Stimulated activated CD4-positive, alpha-beta T cell treated with anti-CD3 and anti-CD28 coated beads, Interleukin-12 subunit alpha, Interleukin-12 subunit beta, amount 100 ng/mL, for 48 hours (primary cell): ENCODE measurements around the gene RPL31.
A peak's percentile ranks its signal among the peaks of the same experiment; 100 is the strongest.

Experiments used
- DNase-seq, 3 donors: peaks; one replicate each; pipeline ENCODE4 v3.0.0-alpha.2; 2020; ENCODE audit warnings: low read depth in 2 of 3, low spot score in 1 of 3

Gene RPL31

GRCh38 chr2:100993294-100993693 lies 8.8 kb upstream of the RPL31 start:
- DNase-seq, result no peak

DNA sequence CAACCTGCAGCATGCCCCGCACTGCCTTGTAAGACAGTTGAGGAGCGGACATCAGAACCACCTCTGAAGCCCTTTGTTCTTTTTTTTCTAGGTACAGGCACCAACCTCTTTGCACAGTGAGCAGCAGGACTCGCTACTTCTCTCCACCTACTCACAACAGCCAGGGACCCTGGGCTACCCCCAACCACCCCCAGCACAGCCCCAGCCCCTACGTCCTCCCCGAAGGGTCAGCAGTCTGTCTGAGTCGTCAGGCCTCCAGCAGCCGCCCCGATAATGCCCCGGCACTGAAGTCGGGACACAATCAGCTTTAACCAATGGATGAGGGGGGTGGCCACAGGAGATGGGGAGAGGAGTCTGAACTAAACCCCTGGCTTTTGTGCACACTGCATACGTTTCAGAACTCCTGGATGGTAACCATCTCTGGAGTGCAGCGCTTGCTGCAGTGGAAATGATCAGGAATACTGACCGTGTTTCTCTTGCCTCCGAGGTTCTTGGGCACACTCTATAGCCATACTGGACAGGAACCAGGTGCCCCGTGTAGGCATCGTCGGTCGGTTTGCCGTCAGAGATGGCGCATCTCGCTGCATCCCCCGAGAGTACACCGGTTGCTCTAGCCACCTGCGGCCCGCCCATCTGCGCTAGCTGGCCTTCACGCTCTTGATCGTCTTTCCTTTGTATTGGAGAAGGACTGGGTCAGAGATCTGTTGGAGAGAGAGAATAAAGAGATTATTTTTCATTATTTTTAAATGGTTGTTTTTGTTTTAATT lies 6.6 kb upstream of the RPL31 start:
- no peak for DNase-seq

DNA sequence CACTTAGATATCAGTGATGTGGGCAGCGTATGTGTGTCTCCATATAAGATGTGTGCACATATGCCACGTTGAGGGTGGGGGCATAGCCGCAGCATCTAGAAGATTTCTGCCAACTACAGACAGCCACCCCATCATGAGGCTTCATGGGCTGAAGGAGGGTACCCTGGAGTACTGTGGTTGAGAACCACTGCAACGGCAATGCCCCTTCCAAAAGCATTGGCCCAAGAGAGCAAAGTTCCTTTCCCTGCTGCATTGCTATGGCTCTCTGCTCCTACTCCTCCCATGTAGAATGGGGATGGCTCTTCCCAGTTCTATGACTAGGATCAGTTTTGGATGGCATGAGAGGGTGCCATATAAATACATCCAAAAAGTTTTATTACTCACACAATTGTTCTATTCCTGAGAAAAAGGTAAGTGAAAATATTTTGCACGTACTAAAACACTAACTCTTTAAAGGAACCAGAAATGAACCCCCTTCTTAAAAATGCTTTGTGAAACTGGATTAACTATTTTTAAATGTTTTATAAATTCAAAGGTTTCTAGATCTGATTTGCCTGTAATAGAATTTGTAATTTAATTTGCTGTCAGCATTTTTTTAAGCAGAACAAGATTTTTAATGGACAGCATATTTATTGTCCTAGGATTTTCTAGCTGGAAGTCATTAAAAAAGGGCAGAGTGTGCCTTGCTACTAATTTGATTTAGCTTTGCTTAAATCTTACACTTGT lies 4.4 kb upstream of the RPL31 start:
- no peak for DNase-seq

- no peak for DNase-seq
These were observed 3.9 kb upstream of the RPL31 start for GRCh38 chr2:100998235-100998573.

- DNase-seq, result no peak
These were observed 2.1 kb upstream of the RPL31 start for GRCh38 chr2:100999995-101000394.

GRCh38 chr2:101002562-101003277 lies 631 bp downstream of the RPL31 start:
- peak in 1 of 3 donors; percentile 37 for DNase-seq

GRCh38 chr2:101003278-101003775 lies 1.2 kb downstream of the RPL31 start:
- no peak for DNase-seq

GRCh38 chr2:101004620-101005325 lies 2.7 kb downstream of the RPL31 start:
- no peak for DNase-seq

GRCh38 chr2:101006065-101006715 lies 4.1 kb downstream of the RPL31 start:
- DNase-seq, result no peak

DNA sequence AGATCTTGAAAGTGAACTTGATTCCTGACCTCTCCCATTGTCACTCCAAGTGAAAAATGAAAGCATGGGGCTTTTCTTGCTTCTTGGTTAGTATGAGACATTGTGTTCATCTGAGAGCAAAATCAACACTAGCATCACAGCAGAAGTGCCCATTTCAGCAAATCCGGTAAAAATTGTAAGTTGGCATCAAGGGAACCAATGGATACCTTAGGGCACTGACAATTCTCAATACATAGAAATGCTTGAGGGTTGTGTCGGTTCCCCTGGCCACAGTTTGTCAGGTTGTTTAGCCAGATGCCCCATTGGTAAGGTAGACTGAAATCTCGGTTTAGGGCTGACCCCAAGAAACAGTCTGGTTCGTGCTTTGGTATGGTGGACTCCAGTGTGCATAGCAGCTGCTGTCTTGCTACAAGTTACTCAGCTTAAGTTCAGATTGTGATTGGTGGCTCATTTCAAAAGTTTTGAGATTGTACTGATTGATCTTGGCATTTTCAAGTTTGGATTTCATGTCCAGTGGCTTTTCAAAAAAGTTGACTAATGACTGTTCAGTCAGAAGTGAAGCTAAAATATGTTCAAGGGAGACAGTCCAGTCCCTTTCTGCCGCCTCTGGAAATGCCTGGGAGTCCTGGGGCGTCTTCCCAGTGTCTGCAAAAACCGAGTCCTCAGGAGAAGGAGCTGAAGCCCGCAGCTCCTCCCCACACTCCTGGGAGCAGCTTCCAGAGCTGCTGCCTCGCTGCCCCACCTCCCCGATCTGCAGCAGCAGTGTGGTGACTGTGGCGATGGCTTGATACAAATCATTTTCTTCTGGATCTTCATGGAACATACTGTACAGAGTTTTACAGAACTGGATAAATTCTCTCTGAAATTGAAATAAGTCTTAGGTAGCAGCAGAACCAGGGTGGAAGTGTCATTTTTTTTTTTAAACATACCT lies 5.6 kb downstream of the RPL31 start:
- DNase-seq, result no peak

DNA sequence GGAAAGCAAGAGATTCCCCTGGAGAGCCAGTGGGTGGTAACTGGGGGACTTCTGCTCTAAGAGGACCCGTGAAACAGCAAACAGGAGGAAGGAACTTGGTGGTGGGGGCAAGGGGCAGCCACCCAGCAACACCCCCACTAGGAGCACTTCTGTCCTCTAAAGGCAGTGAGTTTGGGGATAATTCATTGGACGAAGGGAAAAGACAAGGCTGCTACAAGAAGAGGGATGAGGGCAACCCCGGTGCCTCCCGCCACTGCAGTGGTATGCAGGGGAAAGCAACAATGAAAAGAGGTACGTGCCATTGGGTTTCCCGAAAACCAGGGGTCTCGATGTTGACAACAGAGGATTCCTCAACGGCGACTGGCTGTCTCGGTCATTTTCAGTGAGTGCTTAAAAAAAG lies 9.1 kb downstream of the RPL31 start:
- no peak for DNase-seq

DNA sequence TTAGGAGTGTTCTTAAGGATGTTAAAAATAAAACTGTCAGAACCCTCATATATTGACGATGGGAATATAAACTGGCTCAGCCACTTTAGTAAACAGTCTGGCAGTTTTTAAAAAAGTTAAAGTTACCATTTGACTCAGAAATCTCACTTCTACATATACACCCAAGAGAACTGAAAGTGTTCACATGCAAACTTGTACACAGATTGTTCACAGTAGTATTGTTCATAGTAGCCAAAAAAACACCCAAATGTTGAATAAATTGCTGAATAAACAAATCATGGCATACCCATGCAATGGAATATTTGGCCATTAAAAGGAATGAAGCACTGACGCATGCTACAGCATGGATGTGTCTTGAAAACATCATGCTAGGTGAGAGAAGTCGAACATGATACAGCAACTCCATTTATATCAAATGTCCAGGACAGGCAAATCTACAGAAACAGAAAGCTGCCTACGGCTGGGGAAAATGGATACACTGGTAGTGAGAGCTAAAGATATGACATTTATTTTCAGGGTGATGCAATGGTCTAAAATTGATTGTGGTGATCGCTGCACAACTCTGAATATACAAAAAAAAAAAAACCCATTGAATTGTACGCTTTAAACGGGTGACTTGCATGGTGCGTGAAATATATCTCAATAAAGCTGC lies 10.1 kb downstream of the RPL31 start:
- no peak for DNase-seq

DNA sequence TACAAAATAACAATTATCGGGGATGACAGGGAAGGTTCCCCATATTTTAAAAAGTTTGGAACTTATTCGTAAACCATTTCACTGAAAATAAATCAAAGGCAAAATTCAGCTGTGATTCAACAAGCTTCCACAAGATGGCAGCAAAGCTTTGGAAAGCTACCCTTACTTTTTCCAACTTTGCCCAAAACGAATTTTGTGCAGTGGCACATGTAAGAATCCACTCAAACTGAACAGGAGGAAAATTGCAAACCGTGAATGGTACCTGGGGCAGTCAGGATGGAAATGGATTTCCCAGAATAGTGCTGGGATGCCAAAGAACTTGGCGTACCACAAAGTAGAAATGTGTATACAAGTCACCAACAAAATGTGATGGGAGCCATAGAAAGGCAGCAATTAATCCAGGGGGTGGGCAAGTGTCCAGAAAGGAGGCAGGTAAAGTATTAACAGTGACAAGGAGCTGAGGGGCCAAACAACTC lies 10.7 kb downstream of the RPL31 start:
- peak in 1 of 3 donors; percentile 62 for DNase-seq

DNA sequence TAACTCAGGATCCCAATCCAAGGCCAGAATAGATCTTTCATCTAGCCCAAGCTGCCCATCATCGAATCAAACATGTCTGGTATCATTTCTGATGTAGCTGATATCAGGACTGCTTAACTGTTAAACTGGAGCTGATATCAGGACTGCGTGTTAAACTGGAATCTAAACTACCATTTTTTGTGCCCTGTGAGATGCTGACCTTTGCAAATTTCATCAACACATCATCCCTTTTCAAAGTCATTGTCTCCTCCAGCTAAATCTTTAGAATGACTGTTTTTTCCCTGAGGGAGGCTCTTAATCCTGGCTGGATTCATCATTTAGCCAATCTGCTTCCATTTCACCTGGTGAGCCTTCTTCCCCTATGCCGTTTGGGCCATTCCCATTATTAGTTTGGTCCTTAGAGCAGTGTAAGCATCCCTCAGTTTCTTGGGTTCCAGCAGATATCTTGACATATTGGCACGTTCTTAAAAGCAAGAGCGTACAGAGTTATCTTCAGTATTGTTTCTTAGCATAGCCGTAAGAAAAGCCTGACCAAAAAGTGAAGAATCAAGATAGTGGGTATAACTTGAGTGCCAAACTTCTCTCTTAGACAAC lies 12.3 kb downstream of the RPL31 start:
- no peak for DNase-seq

GRCh38 chr2:101017371-101017770 lies 15.3 kb downstream of the RPL31 start:
- DNase-seq, result no peak

DNA sequence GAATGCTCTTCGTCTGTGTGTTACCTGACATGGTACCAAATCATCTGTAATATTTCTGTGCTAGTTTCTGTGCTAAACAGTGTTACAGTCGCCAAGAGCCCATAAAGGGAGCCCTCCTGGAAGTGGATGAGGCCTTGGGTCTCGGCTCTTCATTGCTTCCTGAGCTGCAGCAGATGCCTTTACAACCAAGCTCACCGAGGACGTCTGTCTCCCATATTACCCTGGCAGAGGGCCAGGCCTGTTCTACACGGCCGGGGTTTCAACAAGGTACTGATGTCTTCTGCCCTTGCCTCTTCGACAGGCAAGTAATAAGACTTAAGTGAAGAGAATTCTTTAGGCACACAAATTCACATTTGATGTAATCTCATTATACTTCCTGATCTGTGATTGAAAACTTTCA lies 16.8 kb downstream of the RPL31 start:
- DNase-seq, result no peak

GRCh38 chr2:101022221-101022620 lies 20.1 kb downstream of the RPL31 start:
- DNase-seq, result no peak

DNA sequence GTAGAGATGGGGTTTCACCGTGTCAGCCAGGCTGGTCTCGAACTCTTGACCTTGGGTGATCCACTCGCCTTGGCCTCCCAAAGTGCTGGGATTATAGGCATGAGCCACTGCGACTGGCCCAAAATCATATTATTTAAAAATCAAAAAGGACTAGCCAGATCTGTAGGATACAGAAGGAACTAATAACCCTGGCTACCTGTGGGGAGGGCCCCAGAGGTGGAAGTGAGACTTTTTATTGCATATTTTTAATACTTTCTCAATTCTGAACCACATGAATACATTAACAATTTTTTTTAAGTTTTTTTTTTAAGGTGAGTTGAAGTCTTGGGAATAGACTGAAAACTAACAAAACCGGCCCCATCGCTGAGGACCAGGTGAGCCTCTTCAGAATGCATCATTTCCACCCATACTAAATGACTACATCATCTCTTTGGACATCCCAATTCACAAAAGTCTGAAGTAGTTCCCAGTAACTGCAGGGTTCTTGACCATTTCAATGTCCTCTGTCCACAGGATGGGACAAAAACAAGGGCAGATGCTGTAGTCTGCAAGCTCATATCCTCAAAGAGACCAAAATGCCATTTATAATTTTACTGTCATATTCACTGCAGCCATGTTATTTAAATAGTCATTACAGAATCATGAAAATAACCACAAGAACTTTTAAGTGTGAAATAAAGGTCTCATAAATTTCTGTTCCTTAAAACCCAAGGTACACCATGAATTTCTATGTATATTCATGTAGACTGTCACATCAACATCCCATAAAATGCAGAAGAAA lies 21.4 kb downstream of the RPL31 start:
- no peak for DNase-seq
